ENCODE results near the gene AGPAT4.

DNA sequence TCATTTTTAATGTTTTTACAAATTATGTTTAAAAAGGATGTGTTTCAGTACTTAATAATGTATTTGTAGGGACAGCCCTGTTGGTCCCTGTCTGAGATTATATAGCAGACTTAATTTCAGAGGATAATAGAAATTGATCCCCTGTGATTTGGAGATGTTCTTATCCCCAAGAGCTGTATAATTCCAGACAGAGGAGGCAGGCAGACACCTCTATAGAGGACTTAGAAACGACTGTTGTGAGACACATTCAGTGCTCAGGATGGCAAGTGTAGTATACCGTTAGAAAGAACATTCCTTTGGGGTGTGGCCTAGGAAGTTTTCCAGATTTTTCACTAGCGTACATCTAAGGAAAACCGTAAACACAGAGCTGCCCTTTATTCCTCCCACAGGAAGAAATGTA is 164.5 kb downstream of the AGPAT4 start:
- TF ChIP-seq EP300 (IDR thresholded peaks at IDR 0.05; ENCODE audit: low read depth in 2 of 2, low read length in 2 of 2) = no peak
- no peak for TF ChIP-seq EP300 (CRISPR knock-in tag; IDR thresholded peaks at IDR 0.05; ENCODE audit: borderline replicate concordance)
- TF ChIP-seq ZZZ3 (CRISPR knock-in tag; IDR thresholded peaks at IDR 0.05; ENCODE audit: borderline replicate concordance) = no peak
- no peak for TF ChIP-seq NCOR1 (IDR thresholded peaks at IDR 0.05; ENCODE audit: borderline replicate concordance, low read length)
- TF ChIP-seq, protein P1, sequence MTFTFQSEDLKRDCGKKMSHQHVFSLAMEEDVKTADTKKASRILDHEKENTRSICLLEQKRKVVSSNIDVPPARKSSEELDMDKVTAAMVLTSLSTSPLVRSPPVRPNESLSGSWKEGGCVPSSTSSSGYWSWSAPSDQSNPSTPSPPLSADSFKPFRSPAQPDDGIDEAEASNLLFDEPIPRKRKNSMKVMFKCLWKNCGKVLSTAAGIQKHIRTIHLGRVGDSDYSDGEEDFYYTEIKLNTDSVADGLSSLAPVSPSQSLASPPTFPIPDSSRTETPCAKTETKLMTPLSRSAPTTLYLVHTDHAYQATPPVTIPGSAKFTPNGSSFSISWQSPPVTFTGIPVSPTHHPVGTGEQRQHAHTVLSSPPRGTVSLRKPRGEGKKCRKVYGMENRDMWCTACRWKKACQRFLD (CRISPR knock-in tag; IDR thresholded peaks at IDR 0.05; ENCODE audit: borderline replicate concordance) = no peak
- TF ChIP-seq, protein P2, sequence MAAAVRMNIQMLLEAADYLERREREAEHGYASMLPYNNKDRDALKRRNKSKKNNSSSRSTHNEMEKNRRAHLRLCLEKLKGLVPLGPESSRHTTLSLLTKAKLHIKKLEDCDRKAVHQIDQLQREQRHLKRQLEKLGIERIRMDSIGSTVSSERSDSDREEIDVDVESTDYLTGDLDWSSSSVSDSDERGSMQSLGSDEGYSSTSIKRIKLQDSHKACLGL (CRISPR knock-in tag; IDR thresholded peaks at IDR 0.05) = no peak
- TF ChIP-seq GABPA (IDR thresholded peaks at IDR 0.05; ENCODE audit: low read depth, low read length) = no peak
- no peak for TF ChIP-seq GABPA (CRISPR knock-in tag; IDR thresholded peaks at IDR 0.05; ENCODE audit: low read depth)
- no peak for TF ChIP-seq CHD2 (IDR thresholded peaks at IDR 0.05; ENCODE audit: low read depth, low read length)
- no peak for TF ChIP-seq ZNF629 (CRISPR knock-in tag; conservative IDR thresholded peaks at IDR 0.05)
- TF ChIP-seq SRF (IDR thresholded peaks at IDR 0.05; ENCODE audit: low read depth, low read length) = no peak
- TF ChIP-seq RXRB (CRISPR knock-in tag; IDR thresholded peaks at IDR 0.05; ENCODE audit: borderline replicate concordance) = no peak

All from HepG2 (cell line).